Germinal center (tissue), 1 donor: ENCODE measurements around the gene RBM6.
A peak's percentile ranks its signal among the peaks of the same experiment; 100 is the strongest.
"Not testable (repeated sequence)": the region's sequence is repeated elsewhere in the genome, so short reads cannot be mapped to it uniquely, and the experiment has no call there.

ENCODE experiments used
- DNase-seq: peaks from one replicate; pipeline ENCODE4 v3.0.0; 2012; ENCODE audit warnings: mixed read lengths, low spot score

Gene RBM6, protein sequence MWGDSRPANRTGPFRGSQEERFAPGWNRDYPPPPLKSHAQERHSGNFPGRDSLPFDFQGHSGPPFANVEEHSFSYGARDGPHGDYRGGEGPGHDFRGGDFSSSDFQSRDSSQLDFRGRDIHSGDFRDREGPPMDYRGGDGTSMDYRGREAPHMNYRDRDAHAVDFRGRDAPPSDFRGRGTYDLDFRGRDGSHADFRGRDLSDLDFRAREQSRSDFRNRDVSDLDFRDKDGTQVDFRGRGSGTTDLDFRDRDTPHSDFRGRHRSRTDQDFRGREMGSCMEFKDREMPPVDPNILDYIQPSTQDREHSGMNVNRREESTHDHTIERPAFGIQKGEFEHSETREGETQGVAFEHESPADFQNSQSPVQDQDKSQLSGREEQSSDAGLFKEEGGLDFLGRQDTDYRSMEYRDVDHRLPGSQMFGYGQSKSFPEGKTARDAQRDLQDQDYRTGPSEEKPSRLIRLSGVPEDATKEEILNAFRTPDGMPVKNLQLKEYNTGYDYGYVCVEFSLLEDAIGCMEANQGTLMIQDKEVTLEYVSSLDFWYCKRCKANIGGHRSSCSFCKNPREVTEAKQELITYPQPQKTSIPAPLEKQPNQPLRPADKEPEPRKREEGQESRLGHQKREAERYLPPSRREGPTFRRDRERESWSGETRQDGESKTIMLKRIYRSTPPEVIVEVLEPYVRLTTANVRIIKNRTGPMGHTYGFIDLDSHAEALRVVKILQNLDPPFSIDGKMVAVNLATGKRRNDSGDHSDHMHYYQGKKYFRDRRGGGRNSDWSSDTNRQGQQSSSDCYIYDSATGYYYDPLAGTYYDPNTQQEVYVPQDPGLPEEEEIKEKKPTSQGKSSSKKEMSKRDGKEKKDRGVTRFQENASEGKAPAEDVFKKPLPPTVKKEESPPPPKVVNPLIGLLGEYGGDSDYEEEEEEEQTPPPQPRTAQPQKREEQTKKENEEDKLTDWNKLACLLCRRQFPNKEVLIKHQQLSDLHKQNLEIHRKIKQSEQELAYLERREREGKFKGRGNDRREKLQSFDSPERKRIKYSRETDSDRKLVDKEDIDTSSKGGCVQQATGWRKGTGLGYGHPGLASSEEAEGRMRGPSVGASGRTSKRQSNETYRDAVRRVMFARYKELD

DNA sequence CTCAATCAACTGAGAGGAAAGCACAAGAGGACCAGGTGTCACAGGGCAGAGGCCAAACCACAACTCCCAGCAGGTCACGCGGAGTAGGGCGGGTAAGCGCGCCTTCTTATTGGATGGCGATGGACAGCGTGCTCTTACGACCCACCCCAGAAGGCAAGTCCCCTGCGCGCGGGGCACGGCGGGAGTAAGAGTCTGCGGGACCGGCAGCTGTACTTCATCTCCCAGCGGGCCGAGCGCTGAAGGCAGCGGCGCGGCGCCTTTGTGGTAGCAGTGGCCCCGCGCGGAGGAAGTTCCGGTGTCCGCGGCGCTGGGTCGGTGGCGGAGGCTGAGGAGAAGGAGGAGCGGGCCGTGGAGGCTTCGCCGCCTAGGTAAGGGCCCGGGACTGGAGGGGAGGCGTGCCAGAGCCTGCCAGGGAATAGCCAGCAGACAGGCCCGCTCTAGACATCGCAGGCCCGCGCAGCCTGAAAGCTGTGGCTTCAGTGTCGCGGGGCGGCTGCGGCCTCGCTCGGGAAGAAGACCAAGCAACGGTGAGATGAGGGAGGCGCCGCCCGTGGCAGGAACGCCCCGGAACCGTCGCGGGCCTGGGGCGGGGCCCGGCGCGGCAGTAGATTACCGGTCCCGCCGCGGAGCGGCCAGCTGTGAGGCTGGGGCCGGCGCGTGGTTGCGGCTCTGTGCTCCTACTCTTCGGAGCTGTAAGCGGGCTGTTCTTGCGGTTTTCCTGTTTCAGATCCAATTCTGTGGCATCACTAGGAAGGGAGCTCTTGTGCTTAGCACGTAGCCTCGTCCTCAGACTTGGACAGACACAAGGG lies at the start of gene RBM6:
RBM6 (plus strand) TSS at position 293 of the 809 bp plus-strand sequence. CDS start 22,492 bp downstream, outside the sequence.
- DNase-seq = peak; percentile 97

DNA sequence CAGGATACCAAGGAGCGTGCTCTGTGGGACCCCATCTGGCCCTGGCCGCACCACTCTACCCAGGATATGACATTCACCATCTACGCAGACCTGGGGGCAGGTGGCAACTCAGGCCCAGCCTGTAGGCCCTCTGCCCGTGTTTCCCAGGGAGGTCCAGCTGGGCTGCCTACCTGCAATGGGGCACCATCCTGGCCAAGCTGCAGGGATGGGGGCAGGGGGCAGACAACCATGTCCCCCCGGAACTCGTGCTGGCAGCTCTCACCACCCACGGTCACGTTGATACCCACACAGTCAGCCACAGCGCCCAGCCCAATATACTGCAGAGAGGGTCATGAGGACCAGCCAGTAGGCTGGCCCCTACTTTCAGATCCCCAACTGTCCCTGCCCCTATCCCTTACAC lies 44.2 kb upstream of the RBM6 start:
- DNase-seq = no peak

DNA sequence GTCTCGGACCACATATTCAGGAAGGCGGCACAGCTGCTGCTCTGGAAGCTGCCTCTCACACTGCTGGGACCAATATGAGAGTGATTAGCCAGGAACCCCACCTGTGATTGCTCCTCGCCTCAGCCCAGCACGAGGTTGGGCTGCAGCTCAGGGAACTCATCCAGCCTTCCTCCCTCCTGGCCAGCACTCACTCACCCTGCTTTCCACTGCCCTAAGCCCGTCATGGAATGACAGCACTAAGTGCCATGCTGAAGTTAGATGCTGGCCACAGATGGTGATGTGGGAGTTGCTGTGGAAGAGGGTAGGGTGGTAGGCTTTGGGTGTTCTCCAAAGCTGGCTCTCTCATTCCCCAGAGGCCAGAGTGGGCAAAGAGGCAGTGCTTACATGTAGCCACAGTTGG lies 43.6 kb upstream of the RBM6 start:
- no peak for DNase-seq

DNA sequence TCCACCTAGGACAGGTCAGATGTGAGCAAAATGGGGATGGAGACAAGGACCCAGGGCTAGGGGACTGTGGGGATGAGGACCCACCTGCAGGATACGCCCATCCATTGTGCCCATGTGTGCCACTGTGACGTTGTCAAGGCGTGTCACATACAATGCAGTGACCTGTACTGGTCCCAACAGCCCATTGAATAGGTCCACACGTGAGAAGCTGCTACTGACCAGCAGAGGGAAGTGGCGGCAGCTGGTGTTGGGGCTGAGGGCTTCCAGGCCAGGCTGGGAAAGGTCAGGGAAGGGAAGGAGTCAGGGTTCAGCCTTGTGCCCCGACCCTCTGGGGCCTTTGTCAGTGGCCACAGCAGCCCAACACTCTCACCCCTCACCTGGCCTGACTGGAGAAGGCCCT lies 41.0 kb upstream of the RBM6 start:
- no peak for DNase-seq

DNA sequence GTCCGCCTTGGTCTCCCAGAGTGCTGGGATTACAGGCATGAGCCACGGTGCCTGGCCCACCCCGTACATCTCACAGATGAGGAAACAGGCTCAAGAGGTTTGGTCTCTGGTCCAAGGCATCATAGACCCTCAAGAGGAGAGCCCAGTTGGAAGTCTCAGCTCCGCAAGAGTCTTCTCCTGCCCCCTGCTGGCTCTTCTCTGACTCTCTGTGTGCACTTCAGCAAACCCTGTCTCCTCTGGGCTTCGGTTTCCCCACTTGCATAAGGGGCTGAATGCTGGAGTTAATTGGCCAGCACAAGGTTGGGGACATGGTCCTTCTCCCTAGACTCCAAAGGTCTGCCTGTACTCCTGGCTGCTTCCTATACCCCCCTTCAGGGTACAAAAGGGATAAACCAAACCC lies 40.1 kb upstream of the RBM6 start:
- DNase-seq = peak; percentile 38

DNA sequence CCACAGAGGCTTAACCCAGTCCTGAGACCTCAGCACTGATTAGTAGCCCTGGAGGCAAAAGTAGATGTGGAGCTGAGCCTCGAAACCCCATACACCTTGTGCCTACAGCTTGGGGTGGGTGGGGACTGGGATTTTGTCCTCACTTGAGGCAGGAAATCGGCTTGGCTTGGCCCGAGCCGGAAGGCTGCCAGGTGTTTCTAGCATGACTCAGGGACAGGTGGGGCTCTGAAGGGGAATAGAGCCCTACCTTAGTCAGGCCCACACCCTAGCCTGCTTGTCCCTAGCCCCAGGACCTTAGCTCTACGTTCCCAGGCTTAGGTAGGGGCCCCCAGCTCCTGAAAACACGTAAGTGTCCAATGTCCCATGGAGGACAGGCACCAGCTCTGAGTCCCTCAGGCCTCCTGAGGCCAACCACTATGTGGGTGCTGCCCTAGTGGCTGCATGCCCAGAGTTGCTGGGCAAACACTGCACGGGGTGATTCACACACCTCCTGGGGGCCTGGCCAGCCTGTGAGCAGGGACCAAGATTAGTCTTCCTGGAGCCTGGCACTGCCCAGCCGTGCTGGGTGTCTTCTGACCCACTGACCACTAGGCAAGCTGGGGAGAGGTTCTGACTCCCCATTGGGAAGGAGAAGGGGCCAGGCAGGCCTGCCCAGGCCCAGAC lies 39.3 kb upstream of the RBM6 start:
- no peak for DNase-seq

DNA sequence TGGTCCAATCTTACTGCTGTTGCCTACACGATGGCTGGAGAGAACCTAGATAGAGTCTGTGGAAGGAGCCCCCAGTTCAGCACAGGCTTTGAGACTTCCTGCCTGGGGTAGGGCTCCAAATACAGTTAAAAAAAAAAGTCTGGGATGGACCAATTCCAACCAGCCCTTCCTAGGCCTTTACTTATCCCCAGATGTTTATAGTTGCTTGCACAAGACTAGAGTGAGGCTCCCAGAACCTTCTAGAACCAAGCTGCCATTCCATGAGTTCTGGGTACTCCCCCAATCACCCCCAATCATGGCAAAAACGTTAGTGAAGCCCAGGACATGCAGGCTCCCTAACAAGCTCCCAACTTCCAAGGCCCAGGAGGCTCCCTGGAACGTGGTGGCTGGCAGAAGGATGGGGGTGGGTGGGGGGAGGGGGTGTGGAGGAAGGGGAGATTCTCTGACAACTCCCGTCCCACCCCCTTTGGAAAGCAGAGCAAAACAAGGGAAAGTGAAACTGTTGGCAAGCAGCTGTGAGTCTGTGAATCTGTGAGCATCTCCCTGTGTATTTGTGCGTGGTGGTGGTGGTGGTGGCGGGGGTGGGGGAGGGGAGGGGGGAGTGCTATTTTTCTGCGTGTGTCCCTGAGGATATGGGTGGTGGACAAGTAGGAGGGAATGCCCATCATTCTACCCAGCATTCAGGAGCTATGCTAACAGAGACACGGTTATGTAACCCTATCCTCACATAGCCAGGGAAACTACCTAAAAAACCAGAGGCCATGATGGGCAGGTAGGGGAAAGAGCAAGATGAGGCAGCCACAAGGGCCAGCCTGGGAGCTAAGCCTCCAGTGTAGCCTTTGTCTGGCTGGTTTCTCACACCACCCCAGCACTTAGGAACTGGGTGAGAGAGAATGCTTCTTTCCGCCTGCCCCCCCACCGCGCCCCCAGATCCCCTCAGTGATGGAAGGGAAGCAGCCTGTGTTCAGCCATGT lies 38.3 kb upstream of the RBM6 start:
- no peak for DNase-seq

DNA sequence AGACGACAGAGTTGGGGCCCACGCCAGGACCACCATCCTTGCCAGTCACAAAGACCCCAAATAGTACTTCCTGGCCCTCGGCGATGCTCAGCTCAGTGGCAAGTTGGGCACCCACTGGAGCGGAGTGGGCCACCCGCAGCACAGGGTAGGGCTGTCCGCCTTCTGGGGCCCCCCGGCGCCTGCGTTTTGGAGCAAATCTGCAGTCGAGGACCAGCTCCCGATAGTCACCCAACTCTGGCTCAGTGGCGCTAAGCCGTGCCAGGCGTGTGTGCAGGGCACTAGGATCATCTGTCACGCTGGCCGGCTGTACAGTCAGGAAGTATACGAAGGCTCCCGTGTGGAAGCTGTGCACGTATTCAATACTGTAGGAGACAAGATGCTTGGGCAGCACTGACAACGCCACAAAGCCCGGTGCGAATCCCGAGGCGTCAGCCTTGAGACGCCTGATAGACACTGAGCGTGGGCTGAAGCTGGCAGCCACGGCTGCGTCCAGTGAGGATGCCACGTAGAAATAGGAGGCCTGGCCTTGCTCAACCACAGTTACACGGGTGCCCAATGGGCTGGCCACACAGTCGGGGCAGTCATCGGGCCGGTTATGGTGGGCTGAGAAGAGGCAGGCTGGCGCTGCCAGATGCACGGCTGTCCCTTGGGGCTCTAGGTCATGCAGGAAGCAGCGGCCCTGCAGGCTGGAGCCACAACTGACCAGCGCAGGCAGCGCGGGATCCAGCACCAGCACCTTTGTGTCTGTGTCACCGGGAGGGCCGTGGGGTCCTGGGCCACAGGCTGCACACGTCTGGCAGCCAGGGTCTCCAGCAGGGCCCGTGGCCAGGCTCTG lies 37.2 kb upstream of the RBM6 start:
- DNase-seq = no peak

DNA sequence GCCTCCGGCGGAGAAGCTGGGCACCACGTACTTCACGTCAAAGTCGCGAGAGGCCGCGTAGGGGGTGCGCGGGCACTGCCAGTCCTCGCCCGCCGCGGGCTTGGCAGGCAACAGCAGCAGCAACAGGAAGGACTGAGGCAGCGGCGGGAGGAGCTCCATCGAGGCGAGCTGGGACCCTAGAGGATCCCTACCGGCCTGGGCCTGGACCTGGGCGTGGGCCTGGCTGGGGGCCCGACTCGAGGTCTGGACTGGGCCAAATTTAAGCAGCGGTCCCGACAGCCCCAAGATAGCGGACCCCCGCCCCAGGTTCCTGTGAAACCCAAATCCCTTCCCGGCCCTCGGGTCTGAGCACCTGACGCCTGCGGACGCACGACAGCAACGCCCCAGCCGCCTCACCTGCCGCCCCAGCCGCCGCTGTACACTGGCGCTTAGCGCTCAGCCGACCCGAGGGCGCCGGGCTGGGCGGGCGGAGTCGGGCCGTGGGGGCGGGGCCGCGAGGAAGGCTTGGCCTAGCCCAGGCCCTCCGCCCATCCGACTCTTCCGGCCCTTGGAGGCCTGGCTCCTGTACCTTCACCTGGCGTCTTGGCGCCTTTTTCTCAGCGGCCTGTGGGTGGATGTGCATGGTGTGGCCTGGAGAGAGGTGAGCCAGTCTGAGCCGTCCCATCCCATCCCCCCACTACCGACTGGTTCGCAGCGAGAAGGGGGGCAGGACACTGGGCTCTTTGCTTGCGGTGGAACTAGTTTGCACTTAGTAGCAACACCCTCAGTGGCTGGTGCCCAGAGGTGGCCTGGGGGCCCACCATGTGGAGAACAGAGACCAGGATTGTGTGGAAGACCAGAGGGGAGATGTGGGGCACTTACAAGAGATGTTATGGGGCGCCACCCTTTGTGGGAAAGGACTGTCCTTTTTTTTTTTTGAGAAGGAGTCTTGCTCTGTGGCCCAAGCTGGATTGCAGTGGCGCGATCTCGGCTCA lies 36.2 kb upstream of the RBM6 start, which contains the start of gene MST1R:
MST1R (minus strand) TSS at position 423 of the 974 bp plus-strand sequence; CDS start at position 159, 264 bp downstream.
- peak; percentile 94 for DNase-seq

DNA sequence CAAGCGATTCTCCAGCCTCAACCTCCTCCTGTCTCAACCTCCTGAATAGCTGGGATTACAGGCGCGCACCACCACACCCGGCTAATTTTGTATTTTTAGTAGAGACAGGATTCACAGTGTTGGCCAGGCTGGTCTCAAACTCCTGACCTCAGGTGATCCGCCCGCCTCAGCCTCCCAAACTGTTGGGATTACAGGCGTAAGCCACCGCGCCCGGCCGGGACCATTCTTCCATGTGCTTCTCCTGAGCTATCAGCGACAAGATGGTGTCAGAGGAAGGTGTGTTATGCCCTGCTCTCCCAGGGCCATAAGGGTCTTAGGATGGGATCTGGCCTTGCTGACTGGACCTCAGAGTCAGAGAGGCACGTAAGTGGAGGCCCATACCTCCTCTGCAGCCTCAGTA lies 35.5 kb upstream of the RBM6 start:
- not testable (repeated sequence) for DNase-seq

DNA sequence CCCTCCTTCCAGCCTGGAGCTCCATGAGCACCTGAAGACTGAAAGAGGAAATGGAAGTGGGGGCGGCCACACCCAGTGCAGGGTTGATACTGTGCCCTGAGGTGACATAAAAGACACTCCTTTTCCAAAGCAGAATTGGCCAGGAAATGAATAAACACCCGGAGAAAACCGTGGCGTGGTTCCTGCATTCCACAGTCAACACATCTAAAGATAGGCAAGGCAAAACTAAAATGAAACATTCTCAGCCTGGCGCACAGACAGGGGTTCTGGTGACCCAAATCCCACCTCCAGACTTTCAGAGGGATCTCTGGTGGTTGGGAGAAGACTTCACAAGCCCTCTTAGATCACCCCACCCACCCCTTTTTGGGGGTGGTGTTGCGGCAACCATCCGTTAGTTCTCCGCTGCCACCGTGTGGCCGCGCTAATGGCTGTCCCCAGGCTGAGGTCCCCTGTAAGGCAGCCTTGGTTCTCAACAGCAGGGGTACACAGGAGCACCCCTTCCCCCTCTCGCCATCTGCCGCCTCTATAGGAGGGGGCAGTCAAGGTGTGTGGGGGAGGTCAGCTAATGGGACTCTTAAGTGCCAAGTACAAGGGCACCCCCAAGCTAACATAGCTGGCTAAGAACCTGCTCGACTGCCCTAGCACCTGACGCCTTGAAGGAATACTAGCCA lies 33.7 kb upstream of the RBM6 start:
- DNase-seq = peak; percentile 67

DNA sequence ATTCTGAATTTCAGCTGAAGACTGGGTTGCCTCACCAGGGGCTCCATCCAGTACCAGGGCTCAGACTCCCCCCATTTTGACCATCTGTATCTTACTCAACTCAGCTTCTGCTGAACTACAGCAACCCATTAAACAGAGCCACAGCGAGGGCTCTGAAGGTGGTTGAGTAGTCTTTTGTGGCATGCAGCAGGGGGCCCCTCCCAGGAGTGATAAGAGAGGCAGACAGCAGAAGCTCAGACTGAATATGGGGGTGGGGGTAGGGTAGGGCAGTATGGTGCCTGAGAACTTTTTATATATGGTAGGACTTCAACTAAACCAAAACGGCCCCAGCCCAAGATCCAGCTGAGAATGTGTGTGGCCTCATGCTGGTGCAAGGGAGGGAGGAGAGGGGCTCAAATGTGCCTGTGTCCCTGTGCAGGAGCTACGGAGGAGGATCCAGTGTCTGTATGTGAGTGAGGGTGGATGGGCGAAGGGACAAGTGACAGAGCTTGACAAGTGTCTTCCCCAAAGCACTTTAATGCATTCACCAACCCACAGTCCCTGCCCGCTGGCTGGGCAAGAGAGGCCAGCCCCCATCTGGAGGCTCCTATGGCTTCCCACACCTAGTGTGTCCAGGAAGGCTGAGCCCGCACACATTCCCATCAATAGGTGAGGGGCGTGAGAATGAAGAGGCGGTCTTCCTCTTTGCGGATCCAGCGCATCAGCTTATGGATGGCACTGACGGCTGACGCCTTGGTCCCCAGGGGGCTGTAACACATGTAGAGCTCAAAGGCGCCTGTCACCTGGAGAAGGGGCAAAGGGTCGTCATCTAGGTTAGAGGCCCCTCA lies 31.4 kb upstream of the RBM6 start:
- no peak for DNase-seq

DNA sequence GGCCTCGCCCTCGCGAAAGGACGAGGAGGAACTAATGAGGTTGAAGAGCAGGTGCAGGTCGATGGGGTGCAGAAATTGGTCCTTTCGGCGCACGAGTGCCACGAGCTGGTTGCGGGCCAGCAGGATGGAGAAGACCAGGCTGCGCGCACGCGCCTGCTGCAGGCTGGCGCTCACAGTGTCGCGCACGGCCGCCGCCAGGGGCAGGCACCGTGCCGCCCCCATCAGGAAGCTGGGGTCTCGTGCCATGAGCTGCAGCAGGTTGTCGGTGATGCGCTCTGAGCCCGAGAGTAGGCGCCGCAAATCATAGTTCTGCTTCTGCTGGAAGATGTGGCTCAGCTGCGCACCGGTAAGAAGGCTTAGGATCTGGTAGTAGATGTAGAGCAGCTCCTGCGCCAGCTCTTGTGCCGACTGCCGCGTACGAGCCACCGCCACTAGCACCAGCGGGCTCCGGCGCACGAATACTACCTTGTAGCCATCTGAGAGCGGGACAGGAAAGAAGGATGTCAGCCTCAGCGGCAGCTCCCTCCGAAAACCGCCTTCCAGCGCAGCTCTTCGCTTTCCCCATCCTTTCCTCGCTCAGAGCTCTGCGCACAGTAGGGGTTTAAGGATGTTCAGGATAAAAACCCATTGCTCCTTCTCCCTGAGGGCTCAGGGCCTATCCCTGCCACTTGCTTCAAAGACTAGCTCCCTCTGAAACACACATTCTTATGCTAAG lies 29.4 kb upstream of the RBM6 start:
- no peak for DNase-seq

DNA sequence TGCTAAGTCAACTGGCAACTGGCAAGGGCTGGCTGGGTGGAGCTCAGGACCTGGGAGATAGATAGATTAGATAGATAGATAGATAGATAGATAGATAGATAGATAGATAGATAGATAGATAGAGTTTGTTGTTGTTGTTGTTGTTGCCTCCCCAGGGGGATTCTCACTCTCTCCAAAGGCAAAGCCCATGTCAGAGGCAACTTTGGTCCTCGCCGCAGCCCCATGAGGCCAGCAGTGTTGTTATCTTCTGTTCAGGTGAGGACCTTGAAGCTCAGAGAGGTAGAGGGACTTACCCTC lies 28.9 kb upstream of the RBM6 start:
- DNase-seq = no peak

DNA sequence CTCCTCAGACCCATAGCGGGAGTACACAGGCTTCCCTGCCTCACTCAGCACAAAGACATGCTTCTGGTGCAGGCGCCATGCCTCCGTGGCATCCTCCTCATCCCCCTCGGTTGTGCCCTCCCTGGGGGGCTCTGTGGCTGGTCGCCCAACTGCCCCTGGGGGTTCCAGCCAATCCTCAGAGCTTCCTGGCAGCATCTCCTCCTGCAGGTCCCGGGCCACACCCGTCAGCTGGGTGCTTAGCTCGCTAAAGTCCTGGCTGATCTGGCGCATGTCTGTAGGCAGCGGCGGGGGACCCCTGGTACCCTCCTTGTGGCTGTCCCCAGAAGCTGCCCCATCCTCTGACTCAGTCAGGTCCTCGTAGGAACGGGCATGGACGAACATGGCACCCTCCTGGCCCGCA lies 28.3 kb upstream of the RBM6 start:
- no peak for DNase-seq

DNA sequence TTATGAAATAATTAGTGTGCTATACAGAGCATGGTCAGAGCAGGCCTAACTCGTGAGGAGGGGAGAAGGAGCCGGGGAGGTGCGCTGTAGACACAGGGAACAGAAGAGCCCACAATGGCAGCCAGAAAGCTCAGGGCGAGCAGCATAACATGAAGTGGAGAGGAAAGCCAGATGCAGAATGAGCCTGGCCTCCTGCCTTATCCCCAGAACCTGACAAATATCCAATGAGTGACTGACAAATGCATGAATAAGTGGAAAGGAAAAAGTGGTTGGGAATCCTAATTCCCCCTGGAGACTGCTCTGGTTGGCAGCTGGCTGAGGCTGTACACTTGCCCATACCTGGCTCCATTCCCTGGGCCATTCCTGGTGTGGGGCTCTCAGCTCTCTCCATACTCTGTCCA lies 27.1 kb upstream of the RBM6 start:
- DNase-seq = no peak
